Measurements from ENCODE around the gene MATCAP1. TPM values are rescaled to one million over a fixed set of nuclear protein-coding genes. Genes with fewer than 3 reads are reported as not detected.

Gene MATCAP1
- total RNA-seq, 2 donors from 2014 or later = 13.7 to 28.4 TPM

- no peak for TF ChIP-seq CTCF (IDR thresholded peaks at IDR 0.05)
- DNase-seq (ENCODE audit: low spot score) (no peak), ATAC-seq (ENCODE audit: insufficient number of reproducible peaks, low FRiP score, low read depth) (no peak)
These were observed 26.5 kb upstream of the MATCAP1 start for GRCh38 chr16:67210069-67210937.

GRCh38 chr16:67209565-67209964, 25.8 kb upstream of the MATCAP1 start:
- Histone ChIP-seq H3K4me1 (ENCODE audit: control insufficient read depth in 1 of 2, low read depth in 2 of 2) (no peaks in the 10 kb centered on the region), H3K4me3 (no peak overlapping the region), H3K36me3 (no peaks in the 10 kb centered on the region), H3K9me3 (no peaks in the 10 kb centered on the region), H3K27me3 (replicated peaks; ENCODE audit: insufficient read depth) (no peaks in the 10 kb centered on the region), H3K27ac (no peak overlapping the region)
- ATAC-seq (ENCODE audit: insufficient number of reproducible peaks, low FRiP score, low read depth) (no peak), DNase-seq (ENCODE audit: low spot score) (no peak)
- no peak for TF ChIP-seq CTCF (IDR thresholded peaks at IDR 0.05)

More at GRCh38 chr16:67210069-67210937, 26.5 kb upstream of the MATCAP1 start:
- Histone ChIP-seq H3K4me3 (no peak overlapping the region), H3K4me1 (ENCODE audit: control insufficient read depth in 1 of 2, low read depth in 2 of 2) (no peaks in the 10 kb centered on the region), H3K36me3 (no peaks in the 10 kb centered on the region), H3K27me3 (replicated peaks; ENCODE audit: insufficient read depth) (no peaks in the 10 kb centered on the region), H3K27ac (no peak overlapping the region), H3K9me3 (no peaks in the 10 kb centered on the region)

- DNase-seq (ENCODE audit: low spot score) (no peak), ATAC-seq (ENCODE audit: insufficient number of reproducible peaks, low FRiP score, low read depth) (no peak)
- H3K4me1 ChIP-seq (ENCODE audit: control insufficient read depth in 1 of 2, low read depth in 2 of 2) = no peaks in the 10 kb centered on the region
- no peak overlapping the region for H3K27ac ChIP-seq
- H3K9me3 ChIP-seq = no peaks in the 10 kb centered on the region
- no peak overlapping the region for H3K4me3 ChIP-seq
- peaks cover 7% of the 10 kb centered on the region for H3K36me3 ChIP-seq
- no peak for TF ChIP-seq CTCF (IDR thresholded peaks at IDR 0.05)
- no peaks in the 10 kb centered on the region for H3K27me3 ChIP-seq (replicated peaks; ENCODE audit: insufficient read depth)
These were observed 24.6 kb upstream of the MATCAP1 start for GRCh38 chr16:67208154-67208896.

- no peak for TF ChIP-seq CTCF (IDR thresholded peaks at IDR 0.05)
- DNase-seq (ENCODE audit: low spot score) (no peak), ATAC-seq (ENCODE audit: insufficient number of reproducible peaks, low FRiP score, low read depth) (no peak)
- Histone ChIP-seq H3K9me3 (no peaks in the 10 kb centered on the region), H3K27ac (no peak overlapping the region), H3K4me3 (no peak overlapping the region), H3K27me3 (replicated peaks; ENCODE audit: insufficient read depth) (no peaks in the 10 kb centered on the region), H3K36me3 (peaks cover 11% of the 10 kb centered on the region), H3K4me1 (ENCODE audit: control insufficient read depth in 1 of 2, low read depth in 2 of 2) (no peaks in the 10 kb centered on the region)
These were observed 23.7 kb upstream of the MATCAP1 start for GRCh38 chr16:67207249-67208091.
